ENCODE data around the gene FMNL2.

DNA sequence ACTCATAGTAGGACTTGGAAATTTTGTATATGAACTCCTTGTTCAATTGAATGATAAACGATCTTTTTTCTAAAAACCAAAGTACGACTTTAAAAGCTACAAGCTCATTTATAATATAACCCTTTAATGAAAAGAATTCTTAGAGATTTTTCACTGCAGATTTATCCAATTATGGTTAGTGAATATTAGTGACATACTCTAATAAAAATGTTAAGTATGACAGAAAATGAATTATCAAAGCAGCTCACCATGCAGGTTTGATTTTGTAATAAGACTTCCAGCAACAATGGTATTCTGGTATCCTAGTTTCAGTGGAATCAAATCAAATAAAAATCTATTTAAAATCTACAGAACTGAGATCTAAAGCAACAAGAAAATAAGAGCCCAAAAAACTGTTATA lies 343.8 kb downstream of the FMNL2 start:
- no peak for TF ChIP-seq POLR2AphosphoS5 (IDR thresholded peaks at IDR 0.05; ENCODE audit: borderline replicate concordance, low read depth, low read length)
- no peak for TF ChIP-seq EZH2 (IDR thresholded peaks at IDR 0.05)
- no peak for TF ChIP-seq FOXP2 (optimal IDR thresholded peaks at IDR 0.05; ENCODE audit: control extremely low read depth, extremely low read length, insufficient read depth)
